ENCODE results near the gene TRIOBP. TPM values are rescaled to one million over a fixed set of nuclear protein-coding genes. Genes with fewer than 3 reads are reported as not detected.

Gene TRIOBP
- total RNA-seq, 2 donors from 2014 or later, result 114 to 115 TPM

GRCh38 chr22:37674951-37675929 is 21.6 kb upstream of the TRIOBP start, which contains the start of gene LGALS1:
Gene LGALS1 (plus strand): TSS chr22:37675636. CDS start chr22:37675703, 67 bp downstream.
- WGBS, result 2% methylated on average over 33 of the region's 34 CpGs
- Histone ChIP-seq H3K36me3 (no peaks in the 10 kb centered on the region), H3K4me3 (peak within 1 kb of the TSS; percentile 38 to 49), H3K4me1 (replicated peaks) (peaks cover 16% of the 10 kb centered on the region), H3K9me3 (no peaks in the 10 kb centered on the region), H3K27ac (peak within 1 kb of the TSS; percentile 85 to 91), H3K27me3 (replicated peaks; ENCODE audit: insufficient read depth) (no peaks in the 10 kb centered on the region)
- intact Hi-C loops (cut with DNase I), result loop anchor here (5.0 kb wide), 1 partner anchor 33 kb away; no protein-coding TSS in a partner anchor
- DNase-seq (ENCODE audit: low spot score), result peak; percentile 91
- peak; percentile 44 for TF ChIP-seq POLR2A (IDR thresholded peaks at IDR 0.05)
- TF ChIP-seq CTCF (IDR thresholded peaks at IDR 0.05), result peak in 3 of 4 experiments; percentile 18 to 30 (median 29)
- peak; percentile 88 for TF ChIP-seq POLR2AphosphoS5 (IDR thresholded peaks at IDR 0.05)

- no peak for DNase-seq (ENCODE audit: low spot score)
- 3% methylated on average over 17 of the region's 17 CpGs for WGBS
- TF ChIP-seq POLR2AphosphoS5 (IDR thresholded peaks at IDR 0.05) (no peak), CTCF (IDR thresholded peaks at IDR 0.05) (no peak), POLR2A (IDR thresholded peaks at IDR 0.05) (no peak)
Measured at GRCh38 chr22:37675930-37676735, 20.7 kb upstream of the TRIOBP start.

GRCh38 chr22:37676736-37677492 is 19.9 kb upstream of the TRIOBP start:
- under 1% methylated on average over 42 of the region's 42 CpGs for WGBS
- no peaks in the 10 kb centered on the region for H3K9me3 ChIP-seq
- H3K27me3 ChIP-seq (replicated peaks; ENCODE audit: insufficient read depth), result no peaks in the 10 kb centered on the region
- peaks cover 16% of the 10 kb centered on the region for H3K4me1 ChIP-seq (replicated peaks)
- H3K36me3 ChIP-seq, result no peaks in the 10 kb centered on the region
- peak overlapping the region; percentile 38 to 49 for H3K4me3 ChIP-seq
- H3K27ac ChIP-seq, result peak overlapping the region; percentile 85 to 91
- peak; percentile 76 for DNase-seq (ENCODE audit: low spot score)
- TF ChIP-seq POLR2A (IDR thresholded peaks at IDR 0.05), result peak; percentile 46
- TF ChIP-seq POLR2AphosphoS5 (IDR thresholded peaks at IDR 0.05), result peak; percentile 83
- no peak for TF ChIP-seq CTCF (IDR thresholded peaks at IDR 0.05)
- intact Hi-C loops (cut with DNase I), result loop anchor here (5.0 kb wide), 1 partner anchor 35 kb away; no protein-coding TSS in a partner anchor

More at GRCh38 chr22:37675930-37676735, 20.7 kb upstream of the TRIOBP start:
- peak overlapping the region; percentile 85 to 91 for H3K27ac ChIP-seq
- peaks cover 16% of the 10 kb centered on the region for H3K4me1 ChIP-seq (replicated peaks)
- peak overlapping the region; percentile 38 to 49 for H3K4me3 ChIP-seq
- H3K27me3 ChIP-seq (replicated peaks; ENCODE audit: insufficient read depth), result no peaks in the 10 kb centered on the region
- H3K36me3 ChIP-seq, result no peaks in the 10 kb centered on the region
- intact Hi-C loops (cut with DNase I), result loop anchor here (5.0 kb wide), 1 partner anchor 34 kb away; no protein-coding TSS in a partner anchor
- H3K9me3 ChIP-seq, result no peaks in the 10 kb centered on the region

GRCh38 chr22:37677493-37677974 is 19.3 kb upstream of the TRIOBP start:
- TF ChIP-seq POLR2AphosphoS5 (IDR thresholded peaks at IDR 0.05), result no peak
- TF ChIP-seq CTCF (IDR thresholded peaks at IDR 0.05), result no peak
- no peak for TF ChIP-seq POLR2A (IDR thresholded peaks at IDR 0.05)
- Histone ChIP-seq H3K36me3 (no peaks in the 10 kb centered on the region), H3K4me1 (replicated peaks) (peaks cover 16% of the 10 kb centered on the region), H3K27ac (peak overlapping the region; percentile 85 to 91), H3K27me3 (replicated peaks; ENCODE audit: insufficient read depth) (no peaks in the 10 kb centered on the region), H3K4me3 (peak overlapping the region; percentile 38 to 49), H3K9me3 (no peaks in the 10 kb centered on the region)
- intact Hi-C loops (cut with DNase I), result loop anchor here (5.0 kb wide), 1 partner anchor 35 kb away; no protein-coding TSS in a partner anchor
- 61% methylated on average over 15 of the region's 15 CpGs for WGBS
- no peak for DNase-seq (ENCODE audit: low spot score)
